Loucy (cell line): ENCODE results near the gene PRAF2.
A peak's percentile ranks its signal among the peaks of the same experiment; 100 is the strongest.

Source experiments
- H2AFZ ChIP-seq: fragments of 200-600 bp; sonication (generic); 2 replicates; pipeline ENCODE4 v1.6.0; 2016; ENCODE audit warnings: antibody characterized with exemption, mild to moderate bottlenecking, low read length, moderate library complexity
- H3F3A ChIP-seq: fragments of 200-600 bp; 2 replicates; pipeline ENCODE4 v1.6.0; 2016; ENCODE audit warnings: antibody characterized with exemption, low read depth, mild to moderate bottlenecking
- H3K27me3 ChIP-seq: fragments of 200-600 bp; sonication (generic); 2 replicates; pipeline ENCODE4 v1.6.1; 2014; ENCODE audit warnings: low read length, mild to moderate bottlenecking; ENCODE audit not compliant: insufficient read depth, poor library complexity, severe bottlenecking
- H3K36me3 ChIP-seq: fragments of 200-600 bp; sonication (generic); 2 replicates; pipeline ENCODE4 v1.6.1; 2016; ENCODE audit warnings: low read length; ENCODE audit not compliant: insufficient read depth
- H3K4me1 ChIP-seq: fragments of 200-600 bp; sonication (generic); 2 replicates; pipeline ENCODE4 v1.5.1; 2014; ENCODE audit warnings: low read length, mild to moderate bottlenecking; ENCODE audit not compliant: insufficient read depth, poor library complexity, severe bottlenecking
- H3K4me2 ChIP-seq: fragments of 200-600 bp; sonication (generic); 2 replicates; pipeline ENCODE4 v1.6.0; 2014; ENCODE audit warnings: antibody characterized with exemption, low read length, low read depth, mild to moderate bottlenecking; ENCODE audit not compliant: poor library complexity, severe bottlenecking
- H3K4me3 ChIP-seq: fragments of 200-600 bp; sonication (generic); 2 replicates; pipeline ENCODE4 v1.5.1; 2014; ENCODE audit warnings: low read length, mild to moderate bottlenecking, mixed read lengths; ENCODE audit not compliant: poor library complexity, severe bottlenecking
- H3K79me2 ChIP-seq: fragments of 200-600 bp; sonication (generic); 2 replicates; pipeline ENCODE4 v1.6.1; 2014; ENCODE audit warnings: low read length; ENCODE audit not compliant: insufficient read depth
- H3K9ac ChIP-seq: fragments of 200-600 bp; sonication (generic); 2 replicates; pipeline ENCODE4 v1.6.0; 2014; ENCODE audit warnings: mild to moderate bottlenecking, low read depth, low read length, moderate library complexity; ENCODE audit not compliant: poor library complexity, severe bottlenecking
- H3K9me2 ChIP-seq: fragments of 200-600 bp; sonication (generic); replicated peaks from 2 replicates; pipeline ENCODE4 v1.6.1; 2016; ENCODE audit warnings: low read depth, low read length, mixed read lengths
- H3K9me3 ChIP-seq: fragments of 200-600 bp; sonication (generic); 2 replicates; pipeline ENCODE4 v1.6.1; 2014; ENCODE audit warnings: mild to moderate bottlenecking, antibody characterized with exemption, low read length, low read depth; ENCODE audit not compliant: insufficient read depth
- H4K20me1 ChIP-seq: fragments of 200-600 bp; sonication (generic); 2 replicates; pipeline ENCODE4 v1.6.0; 2014; ENCODE audit warnings: antibody characterized with exemption, low read length, mild to moderate bottlenecking; ENCODE audit not compliant: insufficient read depth, poor library complexity, severe bottlenecking
- CTCF ChIP-seq: fragments of 200-600 bp; sonication (generic); conservative IDR thresholded peaks from 2 replicates; pipeline ENCODE4 v1.5.1; 2014; ENCODE audit warnings: mild to moderate bottlenecking, antibody characterized with exemption, low read length
- EZH2phosphoT487 ChIP-seq: fragments of 200-600 bp; IDR thresholded peaks from 2 replicates; pipeline ENCODE4 v1.6.1; 2018; ENCODE audit warnings: antibody characterized with exemption, mild to moderate bottlenecking, moderate library complexity, borderline replicate concordance

Gene PRAF2

GRCh38 chrX:49079489-49080428 is 6.0 kb upstream of the PRAF2 start, which contains the start of gene WDR45:
Gene WDR45, minus strand, starts transcription at chrX:49079887. Its CDS starts 1,792 bp downstream, at chrX:49078095.
- no peaks in the 10 kb centered on the region for H3K9me2 ChIP-seq
- H3K79me2 ChIP-seq: no peaks in the 10 kb centered on the region
- H2AFZ ChIP-seq: peak within 1 kb of the TSS; percentile 96
- peak within 1 kb of the TSS; percentile 84 for H3K9ac ChIP-seq
- H3K4me3 ChIP-seq: peak within 1 kb of the TSS; percentile 84
- H3F3A ChIP-seq: no peaks in the 10 kb centered on the region
- H3K27me3 ChIP-seq: no peaks in the 10 kb centered on the region
- TF ChIP-seq CTCF: no peak
- TF ChIP-seq EZH2phosphoT487: no peak
- peak within 1 kb of the TSS; percentile 79 for H3K4me2 ChIP-seq
- no peaks in the 10 kb centered on the region for H3K4me1 ChIP-seq
- H3K36me3 ChIP-seq: no peaks in the 10 kb centered on the region
- no peaks in the 10 kb centered on the region for H4K20me1 ChIP-seq
- no peaks in the 10 kb centered on the region for H3K9me3 ChIP-seq

DNA sequence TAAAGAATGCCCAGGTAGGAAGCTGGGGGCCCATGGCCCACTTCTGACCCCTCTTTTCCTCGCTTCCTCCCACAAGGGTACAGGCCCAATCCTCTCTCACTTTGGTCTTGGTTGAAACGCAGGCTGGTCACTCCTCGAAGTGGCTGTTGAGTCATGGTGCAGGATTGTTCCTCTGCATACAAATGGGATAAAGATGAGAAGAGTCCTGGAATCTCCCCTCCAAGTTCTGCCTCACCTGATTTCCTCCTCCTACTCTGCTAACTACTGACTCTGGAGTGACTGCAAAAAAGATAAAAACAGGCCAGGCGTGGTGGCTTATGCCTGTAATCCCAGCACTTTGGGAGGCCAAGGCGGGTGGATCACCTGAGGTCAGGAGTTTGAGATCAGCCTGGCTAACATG is 4.1 kb upstream of the PRAF2 start:
- no peak overlapping the region for H3K4me2 ChIP-seq
- H3K9ac ChIP-seq: no peak overlapping the region
- no peaks in the 10 kb centered on the region for H3K9me2 ChIP-seq

GRCh38 chrX:49075347-49075746 is 1.5 kb upstream of the PRAF2 start:
- H3K4me1 ChIP-seq: peaks cover 2% of the 10 kb centered on the region

More for the DNA sequence above, 4.1 kb upstream of the PRAF2 start:
- H3F3A ChIP-seq: no peaks in the 10 kb centered on the region
- H3K4me3 ChIP-seq: no peak overlapping the region
- H3K9me3 ChIP-seq: no peaks in the 10 kb centered on the region
- peaks cover 2% of the 10 kb centered on the region for H3K4me1 ChIP-seq
- H2AFZ ChIP-seq: no peak overlapping the region
- no peaks in the 10 kb centered on the region for H4K20me1 ChIP-seq
- H3K27me3 ChIP-seq: no peaks in the 10 kb centered on the region
- no peaks in the 10 kb centered on the region for H3K36me3 ChIP-seq
- peaks cover 8% of the 10 kb centered on the region; the same call in 1 of the 2 replicates for H3K79me2 ChIP-seq
- TF ChIP-seq CTCF: no peak
- no peak for TF ChIP-seq EZH2phosphoT487

More at GRCh38 chrX:49075347-49075746, 1.5 kb upstream of the PRAF2 start:
- Histone ChIP-seq H3K36me3 (no peaks in the 10 kb centered on the region), H3K9me2 (no peaks in the 10 kb centered on the region), H3K4me3 (no peak overlapping the region), H4K20me1 (no peaks in the 10 kb centered on the region), H3K9ac (no peak overlapping the region), H3K27me3 (no peaks in the 10 kb centered on the region), H3K9me3 (no peaks in the 10 kb centered on the region), H2AFZ (no peak overlapping the region), H3K4me2 (no peak overlapping the region), H3F3A (no peaks in the 10 kb centered on the region), H3K79me2 (peaks cover 12% of the 10 kb centered on the region; the same call in 1 of the 2 replicates)
- TF ChIP-seq CTCF (no peak), EZH2phosphoT487 (no peak)
